Measurements from ENCODE around the gene TEKT1. TPM values are rescaled to one million over a fixed set of nuclear protein-coding genes. Genes with fewer than 3 reads are reported as not detected.

TEKT1 gene
- total RNA-seq, 1 donor from 2014 or later: not detected

- H3K4me3 Mint-ChIP-seq (ENCODE audit: low read depth): no peak overlapping the region
- DNase-seq (ENCODE audit: low spot score, unreplicated experiment): no peak
- peaks cover 3% of the 10 kb centered on the region for H3K27me3 Mint-ChIP-seq
- peaks cover 10% of the 10 kb centered on the region for H3K4me1 Mint-ChIP-seq (ENCODE audit: low read depth)
- H3K27ac Mint-ChIP-seq: no peak overlapping the region
- no peaks in the 10 kb centered on the region for H3K9me3 Mint-ChIP-seq (ENCODE audit: low read depth)
- peaks cover 1% of the 10 kb centered on the region for H3K36me3 Mint-ChIP-seq (ENCODE audit: insufficient read depth)
- no peak for TF ChIP-seq CTCF (IDR thresholded peaks at IDR 0.05; ENCODE audit: unreplicated experiment)
These were observed 36.3 kb upstream of the TEKT1 start for GRCh38 chr17:6867849-6868248.

- peaks cover 3% of the 10 kb centered on the region for H3K27me3 Mint-ChIP-seq
- peaks cover 13% of the 10 kb centered on the region for H3K9me3 Mint-ChIP-seq (ENCODE audit: low read depth)
- peaks cover 1% of the 10 kb centered on the region for H3K4me1 Mint-ChIP-seq (ENCODE audit: low read depth)
- no peak for TF ChIP-seq CTCF (IDR thresholded peaks at IDR 0.05; ENCODE audit: unreplicated experiment)
- H3K27ac Mint-ChIP-seq: no peak overlapping the region
- no peak for DNase-seq (ENCODE audit: low spot score, unreplicated experiment)
- no peak overlapping the region for H3K4me3 Mint-ChIP-seq (ENCODE audit: low read depth)
- peaks cover 5% of the 10 kb centered on the region for H3K36me3 Mint-ChIP-seq (ENCODE audit: insufficient read depth)
These were observed 31.3 kb upstream of the TEKT1 start for GRCh38 chr17:6862825-6863224.

DNA sequence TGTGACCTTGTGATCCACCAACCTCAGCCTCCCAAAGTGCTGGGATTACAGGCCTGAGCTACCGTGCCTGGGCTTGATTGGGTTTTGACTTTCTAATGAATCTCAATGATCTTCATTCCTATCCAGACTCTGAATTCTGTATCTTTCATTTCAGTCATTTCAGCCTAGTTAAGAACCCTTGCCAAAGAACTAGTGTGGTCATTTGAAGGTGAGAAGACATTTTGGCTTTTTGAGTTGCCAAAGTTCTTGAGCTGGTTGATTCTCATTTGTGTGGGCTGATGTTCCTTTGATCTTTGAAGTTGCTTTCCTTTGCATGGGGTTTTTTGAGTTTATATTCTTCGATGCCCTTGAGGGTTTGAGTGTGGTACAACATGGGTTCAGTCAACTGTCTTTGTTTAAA, 30.6 kb upstream of the TEKT1 start:
- H3K9me3 Mint-ChIP-seq (ENCODE audit: low read depth): peaks cover 13% of the 10 kb centered on the region
- no peaks in the 10 kb centered on the region for H3K4me1 Mint-ChIP-seq (ENCODE audit: low read depth)
- DNase-seq (ENCODE audit: low spot score, unreplicated experiment): no peak
- H3K4me3 Mint-ChIP-seq (ENCODE audit: low read depth): no peak overlapping the region
- no peak for TF ChIP-seq CTCF (IDR thresholded peaks at IDR 0.05; ENCODE audit: unreplicated experiment)
- H3K36me3 Mint-ChIP-seq (ENCODE audit: insufficient read depth): peaks cover 5% of the 10 kb centered on the region
- H3K27me3 Mint-ChIP-seq: peaks cover 3% of the 10 kb centered on the region
- no peak overlapping the region for H3K27ac Mint-ChIP-seq

DNA sequence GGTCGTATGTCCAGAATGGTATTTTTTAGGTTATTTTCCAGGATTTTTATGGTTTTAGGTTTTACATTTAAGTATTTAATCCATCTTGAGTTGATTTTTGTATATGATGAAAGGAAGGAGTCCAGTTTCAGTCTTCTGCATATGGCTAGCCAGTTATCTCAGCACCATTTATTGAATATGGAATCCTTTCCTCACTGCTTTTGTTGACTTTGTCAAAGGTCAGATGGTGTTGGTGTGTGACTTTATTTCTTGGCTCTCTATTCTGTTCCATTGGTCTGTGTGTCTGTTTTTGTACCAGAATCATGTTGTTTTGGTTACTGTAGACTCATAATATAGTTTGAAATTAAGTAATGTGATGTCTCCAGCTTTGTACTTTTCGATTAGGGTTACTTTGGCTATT, 26.4 kb upstream of the TEKT1 start:
- peaks cover 5% of the 10 kb centered on the region for H3K36me3 Mint-ChIP-seq (ENCODE audit: insufficient read depth)
- no peak overlapping the region for H3K4me3 Mint-ChIP-seq (ENCODE audit: low read depth)
- H3K9me3 Mint-ChIP-seq (ENCODE audit: low read depth): peaks cover 13% of the 10 kb centered on the region
- H3K4me1 Mint-ChIP-seq (ENCODE audit: low read depth): peaks cover 4% of the 10 kb centered on the region
- DNase-seq (ENCODE audit: low spot score, unreplicated experiment): no peak
- no peaks in the 10 kb centered on the region for H3K27me3 Mint-ChIP-seq
- no peak for TF ChIP-seq CTCF (IDR thresholded peaks at IDR 0.05; ENCODE audit: unreplicated experiment)
- no peak overlapping the region for H3K27ac Mint-ChIP-seq

DNA sequence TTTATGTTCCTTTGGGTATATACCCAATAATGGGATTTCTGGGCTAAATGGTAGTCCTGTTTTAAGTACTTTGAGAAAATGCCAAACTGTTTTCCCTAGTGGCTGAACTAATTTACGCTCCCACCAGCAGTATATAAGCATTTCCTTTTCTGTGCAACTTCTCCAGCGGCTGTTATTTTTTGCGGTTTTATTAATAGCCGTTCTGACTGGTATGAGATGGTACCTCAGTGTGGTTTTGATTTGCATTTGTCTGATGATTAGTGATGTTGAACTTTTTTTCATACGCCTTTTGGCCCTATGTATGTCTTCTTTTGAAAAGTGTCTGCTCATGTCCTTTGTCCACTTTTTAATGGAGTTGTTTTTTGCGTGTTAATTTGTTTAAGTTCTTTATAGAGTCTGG, 25.8 kb upstream of the TEKT1 start:
- Mint-ChIP-seq H3K9me3 (ENCODE audit: low read depth) (peaks cover 13% of the 10 kb centered on the region), H3K27me3 (no peaks in the 10 kb centered on the region), H3K4me1 (ENCODE audit: low read depth) (peaks cover 4% of the 10 kb centered on the region), H3K4me3 (ENCODE audit: low read depth) (no peak overlapping the region), H3K36me3 (ENCODE audit: insufficient read depth) (peaks cover 5% of the 10 kb centered on the region), H3K27ac (no peak overlapping the region)
- no peak for TF ChIP-seq CTCF (IDR thresholded peaks at IDR 0.05; ENCODE audit: unreplicated experiment)
- DNase-seq (ENCODE audit: low spot score, unreplicated experiment): no peak
